ENCODE data around the gene ATP6V1D. TPM values are rescaled to one million over a fixed set of nuclear protein-coding genes. Genes with fewer than 3 reads are reported as not detected.

Gene ATP6V1D
- total and polyA plus RNA-seq, 4 donors: 49.6 to 134 (median 60.2) TPM

- WGBS, 2 donors: 90 to 93% methylated on average over 4 of the region's 4 CpGs
- ATAC-seq (ENCODE audit: insufficient read depth, low FRiP score) (no peak), DNase-seq (no peak)
- H3K4me3 ChIP-seq: no peak overlapping the region
- no peak overlapping the region for H3K9ac ChIP-seq (ENCODE audit: insufficient read depth in 1 of 2, low read length in 2 of 2)
- no peaks in the 10 kb centered on the region for H3K27me3 ChIP-seq (ENCODE audit: control insufficient read depth in 3 of 3, insufficient read depth in 3 of 3, low read length in 2 of 3)
- no peaks in the 10 kb centered on the region for H3K4me1 ChIP-seq (ENCODE audit: control insufficient read depth in 5 of 5, insufficient read depth in 5 of 5, low read length in 5 of 5)
- H3K36me3 ChIP-seq (ENCODE audit: control insufficient read depth in 4 of 4, insufficient read depth in 4 of 4, low read length in 4 of 4): no peaks in the 10 kb centered on the region
- no peaks in the 10 kb centered on the region for H3K9me3 ChIP-seq (ENCODE audit: control insufficient read depth in 4 of 4, insufficient read depth in 3 of 4, low read length in 3 of 4)
- TF ChIP-seq CTCF (IDR thresholded peaks at IDR 0.05; ENCODE audit: control extremely low read depth, extremely low read depth): no peak
- no peak overlapping the region for H3K27ac ChIP-seq (ENCODE audit: low read depth in 1 of 2, low read length in 1 of 2)
Measured at GRCh38 chr14:67400434-67400833, 40.8 kb upstream of the ATP6V1D start.

- DNase-seq (no peak), ATAC-seq (ENCODE audit: insufficient read depth, low FRiP score) (no peak)
- no peaks in the 10 kb centered on the region for H3K36me3 ChIP-seq (ENCODE audit: control insufficient read depth in 4 of 4, insufficient read depth in 4 of 4, low read length in 4 of 4)
- WGBS, 2 donors: 95 to 96% methylated on average over 9 of the region's 9 CpGs
- H3K4me1 ChIP-seq (ENCODE audit: control insufficient read depth in 5 of 5, insufficient read depth in 5 of 5, low read length in 5 of 5): peaks cover 0 to 1% (median 0%) of the 10 kb centered on the region in 5 donors
- no peaks in the 10 kb centered on the region for H3K9me3 ChIP-seq (ENCODE audit: control insufficient read depth in 4 of 4, insufficient read depth in 3 of 4, low read length in 3 of 4)
- TF ChIP-seq CTCF (IDR thresholded peaks at IDR 0.05; ENCODE audit: control extremely low read depth, extremely low read depth): no peak
- no peak overlapping the region for H3K27ac ChIP-seq (ENCODE audit: low read depth in 1 of 2, low read length in 1 of 2)
- no peaks in the 10 kb centered on the region for H3K27me3 ChIP-seq (ENCODE audit: control insufficient read depth in 3 of 3, insufficient read depth in 3 of 3, low read length in 2 of 3)
- no peak overlapping the region for H3K4me3 ChIP-seq
- no peak overlapping the region for H3K9ac ChIP-seq (ENCODE audit: insufficient read depth in 1 of 2, low read length in 2 of 2)
Measured at GRCh38 chr14:67397536-67397935, 37.9 kb upstream of the ATP6V1D start.

GRCh38 chr14:67396381-67396970 lies 36.9 kb upstream of the ATP6V1D start:
- no peaks in the 10 kb centered on the region for H3K27me3 ChIP-seq (ENCODE audit: control insufficient read depth in 3 of 3, insufficient read depth in 3 of 3, low read length in 2 of 3)
- no peaks in the 10 kb centered on the region for H3K36me3 ChIP-seq (ENCODE audit: control insufficient read depth in 4 of 4, insufficient read depth in 4 of 4, low read length in 4 of 4)
- ATAC-seq (ENCODE audit: insufficient read depth, low FRiP score) (no peak), DNase-seq (no peak)
- no peak overlapping the region for H3K9ac ChIP-seq (ENCODE audit: insufficient read depth in 1 of 2, low read length in 2 of 2)
- no peak for TF ChIP-seq CTCF (IDR thresholded peaks at IDR 0.05; ENCODE audit: control extremely low read depth, extremely low read depth)
- H3K27ac ChIP-seq (ENCODE audit: low read depth in 1 of 2, low read length in 1 of 2): no peak overlapping the region
- 61 to 87% methylated on average over 2 of the region's 2 CpGs for WGBS, 2 donors
- no peaks in the 10 kb centered on the region for H3K9me3 ChIP-seq (ENCODE audit: control insufficient read depth in 4 of 4, insufficient read depth in 3 of 4, low read length in 3 of 4)
- no peak overlapping the region for H3K4me3 ChIP-seq
- peaks cover 0 to 10% (median 0%) of the 10 kb centered on the region in 5 donors for H3K4me1 ChIP-seq (ENCODE audit: control insufficient read depth in 5 of 5, insufficient read depth in 5 of 5, low read length in 5 of 5)

GRCh38 chr14:67395876-67396189 lies 36.2 kb upstream of the ATP6V1D start:
- H3K4me3 ChIP-seq: no peak overlapping the region
- peaks cover 0 to 10% (median 0%) of the 10 kb centered on the region in 5 donors for H3K4me1 ChIP-seq (ENCODE audit: control insufficient read depth in 5 of 5, insufficient read depth in 5 of 5, low read length in 5 of 5)
- ATAC-seq (ENCODE audit: insufficient read depth, low FRiP score) (no peak), DNase-seq (no peak)
- H3K9me3 ChIP-seq (ENCODE audit: control insufficient read depth in 4 of 4, insufficient read depth in 3 of 4, low read length in 3 of 4): no peaks in the 10 kb centered on the region
- no peaks in the 10 kb centered on the region for H3K27me3 ChIP-seq (ENCODE audit: control insufficient read depth in 3 of 3, insufficient read depth in 3 of 3, low read length in 2 of 3)
- no peak for TF ChIP-seq CTCF (IDR thresholded peaks at IDR 0.05; ENCODE audit: control extremely low read depth, extremely low read depth)
- no peak overlapping the region for H3K27ac ChIP-seq (ENCODE audit: low read depth in 1 of 2, low read length in 1 of 2)
- H3K36me3 ChIP-seq (ENCODE audit: control insufficient read depth in 4 of 4, insufficient read depth in 4 of 4, low read length in 4 of 4): no peaks in the 10 kb centered on the region
- no peak overlapping the region for H3K9ac ChIP-seq (ENCODE audit: insufficient read depth in 1 of 2, low read length in 2 of 2)
- WGBS, 2 donors: 82 to 85% methylated on average over 5 of the region's 5 CpGs

All from lung (tissue), 12 donors.